NCI-H526 (cell line): ENCODE data around the gene HGFAC.

Experiments
- DNase-seq, 2 experiments: peaks; one replicate each; lab custom pipeline; 2025; lab: John Stamatoyannopoulos, UW

HGFAC gene

GRCh38 chr4:3462790-3463415 is 21.1 kb downstream of the HGFAC start, which contains the start of gene DOK7:
DOK7 (plus strand) TSS chr4:3463306; CDS start chr4:3463376, 70 bp downstream.
- peak in 1 of 2 experiments; percentile 26 for DNase-seq

GRCh38 chr4:3463556-3464348 is 22.0 kb downstream of the HGFAC start:
- no peak for DNase-seq

GRCh38 chr4:3464349-3464905 is 22.7 kb downstream of the HGFAC start:
- no peak for DNase-seq

- DNase-seq = no peak
These were observed 23.3 kb downstream of the HGFAC start for GRCh38 chr4:3464911-3465697.

GRCh38 chr4:3465698-3466671 is 24.2 kb downstream of the HGFAC start:
- no peak for DNase-seq

- DNase-seq = no peak
These were observed 25.2 kb downstream of the HGFAC start for GRCh38 chr4:3466691-3467600.

GRCh38 chr4:3467601-3468031 is 25.8 kb downstream of the HGFAC start:
- no peak for DNase-seq

GRCh38 chr4:3468154-3468553 is 26.4 kb downstream of the HGFAC start:
- no peak for DNase-seq

GRCh38 chr4:3468804-3469203 is 27.0 kb downstream of the HGFAC start:
- no peak for DNase-seq

- no peak for DNase-seq
These were observed 27.8 kb downstream of the HGFAC start for GRCh38 chr4:3469386-3470243.

- no peak for DNase-seq
These were observed 28.7 kb downstream of the HGFAC start for GRCh38 chr4:3470244-3471097.

GRCh38 chr4:3471098-3471760 is 29.5 kb downstream of the HGFAC start:
- no peak for DNase-seq

- DNase-seq = no peak
These were observed 30.1 kb downstream of the HGFAC start for GRCh38 chr4:3471886-3472285.

- no peak for DNase-seq
These were observed 30.8 kb downstream of the HGFAC start for GRCh38 chr4:3472411-3473141.

- DNase-seq = no peak
These were observed 31.6 kb downstream of the HGFAC start for GRCh38 chr4:3473181-3473950.
